H1 (cell line): Measurements from ENCODE around the gene MAP1B. TPM values are rescaled to one million over a fixed set of nuclear protein-coding genes. Genes with fewer than 3 reads are reported as not detected.

Experiments used
- CTCF ChIA-PET: fragments of 300-600 bp; sonication (Branson Sonifier 250); formaldehyde crosslinking; loops from one replicate; lab custom pipeline; 2021; ENCODE audit not compliant: partially characterized antibody; lab: Charles Lee
- POLR2A ChIA-PET: fragments of 300-600 bp; sonication (Branson Sonifier 250); formaldehyde crosslinking; loops from one replicate; lab custom pipeline; 2021; ENCODE audit warnings: inconsistent platforms; ENCODE audit not compliant: partially characterized antibody; lab: Charles Lee
- DNase-seq, 2 experiments: peaks; one replicate each; pipeline versions ENCODE4 v3.0.0 to v3.0.0-alpha.2; 2010 to 2022; ENCODE audit warnings: low spot score in 2 of 2, low read depth in 1 of 2, mixed read lengths in 1 of 2
- FAIRE-seq: peaks from 2 replicates; lab custom pipeline; 2011; peaks lifted over from hg19 to GRCh38; lab: Jason Lieb, UNC
- H2AFZ ChIP-seq: 2 replicates; pipeline ENCODE4 v1.8.1; 2012; ENCODE audit warnings: low read length, inconsistent platforms
- H2AK5ac ChIP-seq: 2 replicates; pipeline ENCODE4 v1.6.1; 2013; ENCODE audit warnings: low read depth, low read length
- H2BK120ac ChIP-seq: replicated peaks from 2 replicates; pipeline ENCODE3; 2013; ENCODE audit warnings: low read depth, low read length, inconsistent platforms
- H2BK12ac ChIP-seq: 2 replicates; pipeline ENCODE4 v1.6.1; 2013; ENCODE audit warnings: low read depth, low read length
- H2BK15ac ChIP-seq: 2 replicates; pipeline ENCODE4 v1.6.1; 2013; ENCODE audit warnings: low read length
- H2BK20ac ChIP-seq: 2 replicates; pipeline ENCODE4 v1.6.1; 2013; ENCODE audit warnings: low read length
- H2BK5ac ChIP-seq: 2 replicates; pipeline ENCODE4 v1.6.1; 2013; ENCODE audit warnings: low read depth, low read length
- H3K14ac ChIP-seq: 2 replicates; pipeline ENCODE4 v1.6.1; 2013; ENCODE audit warnings: inconsistent platforms; ENCODE audit not compliant: insufficient read length
- H3K18ac ChIP-seq: 2 replicates; pipeline ENCODE4 v1.6.1; 2013; ENCODE audit warnings: low read length; ENCODE audit errors: extremely low read depth
- H3K23ac ChIP-seq: 2 replicates; pipeline ENCODE4 v1.6.1; 2013; ENCODE audit warnings: inconsistent platforms; ENCODE audit not compliant: insufficient read length
- H3K23me2 ChIP-seq: 2 replicates; pipeline ENCODE4 v1.6.1; 2013; ENCODE audit warnings: low read depth, low read length
- H3K27ac ChIP-seq: 2 replicates; pipeline ENCODE4 v1.6.1; 2011; ENCODE audit warnings: low read depth, low read length, inconsistent platforms
- H3K27me3 ChIP-seq, 4 experiments: replicated peaks in 1 of 4; 1 replicate in 1 of 4; 2 replicates in 3 of 4; pipeline versions ENCODE4 v1.6.1 to v1.8.1; 2011 to 2013; ENCODE audit warnings: low read length in 3 of 4, mild to moderate bottlenecking in 3 of 4, inconsistent platforms in 2 of 4, mixed read lengths in 2 of 4, moderate library complexity in 1 of 4; ENCODE audit not compliant: control insufficient read depth in 3 of 4, insufficient read depth in 3 of 4; ENCODE audit errors: extremely low read depth in 1 of 4
- H3K36me3 ChIP-seq, 4 experiments: 2 replicates each; pipeline versions ENCODE4 v1.6.1 to v1.8.1; 2011 to 2013; ENCODE audit warnings: mild to moderate bottlenecking in 4 of 4, low read length in 3 of 4, moderate library complexity in 2 of 4, control low read depth in 1 of 4, inconsistent platforms in 1 of 4; ENCODE audit not compliant: insufficient read depth in 4 of 4, control insufficient read depth in 2 of 4
- H3K4ac ChIP-seq: replicated peaks from 2 replicates; pipeline ENCODE3; 2013; ENCODE audit warnings: low read length, low read depth, mixed read lengths, inconsistent platforms; ENCODE audit not compliant: insufficient read length
- H3K4me1 ChIP-seq, 4 experiments: replicated peaks in 1 of 4; 1 replicate in 1 of 4; 2 replicates in 3 of 4; pipeline versions ENCODE4 v1.6.1 to v1.8.1; 2011 to 2013; ENCODE audit warnings: low read length in 3 of 4, inconsistent platforms in 2 of 4, mixed read lengths in 1 of 4; ENCODE audit not compliant: insufficient read depth in 4 of 4, control insufficient read depth in 3 of 4
- H3K4me2 ChIP-seq, 2 experiments: 2 replicates each; pipeline versions ENCODE4 v1.6.1 to v1.8.1; 2011 to 2013; ENCODE audit warnings: low read depth in 2 of 2, low read length in 2 of 2, control low read depth in 1 of 2, inconsistent platforms in 1 of 2, mild to moderate bottlenecking in 1 of 2; ENCODE audit not compliant: insufficient read depth in 1 of 2
- H3K4me3 ChIP-seq, 4 experiments: fragments of 200-600, 300-600 bp in 1 of 4; sonication (generic), shearing (Covaris generic), sonication (Bioruptor Twin) in 1 of 4; 2 replicates each; pipeline versions ENCODE4 v1.5.1 to v1.8.1; 2011 to 2016; ENCODE audit warnings: low read length in 4 of 4, low read depth in 3 of 4, control low read depth in 2 of 4, inconsistent platforms in 2 of 4, mild to moderate bottlenecking in 2 of 4, mixed read lengths in 1 of 4, moderate library complexity in 1 of 4; ENCODE audit not compliant: insufficient read depth in 2 of 4; ENCODE audit errors: extremely low read depth in 1 of 4
- H3K56ac ChIP-seq: replicated peaks from 2 replicates; pipeline ENCODE3; 2013; ENCODE audit warnings: low read depth, mild to moderate bottlenecking, mixed read lengths, low read length, inconsistent platforms; ENCODE audit not compliant: insufficient read length
- H3K79me1 ChIP-seq: 2 replicates; pipeline ENCODE4 v1.6.1; 2013; ENCODE audit warnings: low read depth, low read length, control low read depth
- H3K79me2 ChIP-seq, 2 experiments: 2 replicates each; pipeline versions ENCODE4 v1.6.1 to v1.8.1; 2012 to 2013; ENCODE audit warnings: low read length in 2 of 2, mild to moderate bottlenecking in 2 of 2, inconsistent platforms in 1 of 2; ENCODE audit not compliant: insufficient read depth in 2 of 2, control insufficient read depth in 1 of 2
- H3K9ac ChIP-seq, 4 experiments: replicated peaks in 1 of 4; 1 replicate in 1 of 4; 2 replicates in 3 of 4; pipeline versions ENCODE4 v1.6.1 to v1.8.1; 2011 to 2013; ENCODE audit warnings: low read depth in 3 of 4, low read length in 3 of 4, control low read depth in 2 of 4, mild to moderate bottlenecking in 2 of 4, moderate library complexity in 2 of 4, inconsistent platforms in 1 of 4; ENCODE audit errors: extremely low read depth in 1 of 4
- H3K9me3 ChIP-seq, 2 experiments: 2 replicates each; pipeline versions ENCODE4 v1.6.1 to v1.8.1; 2012 to 2013; ENCODE audit warnings: mild to moderate bottlenecking in 2 of 2, moderate library complexity in 2 of 2, control low read depth in 1 of 2, inconsistent platforms in 1 of 2, low read depth in 1 of 2, low read length in 1 of 2, mixed read lengths in 1 of 2; ENCODE audit not compliant: insufficient read depth in 2 of 2
- H4K20me1 ChIP-seq, 2 experiments: replicated peaks in 1 of 2; 2 replicates each; pipeline versions ENCODE3 to v1.8.1; 2011 to 2013; ENCODE audit warnings: inconsistent platforms in 2 of 2, low read length in 2 of 2, mild to moderate bottlenecking in 1 of 2; ENCODE audit not compliant: insufficient read depth in 2 of 2, control insufficient read depth in 1 of 2
- H4K5ac ChIP-seq: 2 replicates; pipeline ENCODE4 v1.6.1; 2013; ENCODE audit warnings: low read length, low read depth, mixed read lengths, inconsistent platforms; ENCODE audit not compliant: insufficient read length
- H4K8ac ChIP-seq: 2 replicates; pipeline ENCODE4 v1.8.0; 2013; ENCODE audit warnings: mild to moderate bottlenecking, moderate library complexity, low read length, inconsistent platforms; ENCODE audit not compliant: insufficient read depth; ENCODE audit errors: extremely low read depth
- H4K91ac ChIP-seq: replicated peaks from 2 replicates; pipeline ENCODE3; 2013; ENCODE audit warnings: low read length, mixed read lengths, inconsistent platforms; ENCODE audit not compliant: insufficient read length
- CTBP2 ChIP-seq: IDR thresholded peaks from 2 replicates; pipeline ENCODE4 v1.7.0; 2011; ENCODE audit warnings: borderline replicate concordance, mild to moderate bottlenecking, moderate library complexity, mixed read lengths, low read length; ENCODE audit not compliant: insufficient read depth, insufficient read length
- RBBP5 ChIP-seq: IDR thresholded peaks from 2 replicates; pipeline ENCODE4 v1.7.1; 2012; ENCODE audit warnings: low read depth, mild to moderate bottlenecking, inconsistent platforms, low read length, moderate library complexity, borderline replicate concordance
- YY1 ChIP-seq: IDR thresholded peaks from 2 replicates; pipeline ENCODE4 v1.6.1; 2011; ENCODE audit warnings: low read depth, mild to moderate bottlenecking, low read length
- WGBS, 2 experiments: shearing (Covaris generic) in 1 of 2; methylation state at CpG; one replicate each; pipeline versions ENCODE4 v1.1.6 to v1.1.7; 2013 to 2015; ENCODE audit warnings: low lambda C conversion rate in 2 of 2, mixed read lengths in 2 of 2, inconsistent platforms in 1 of 2, low coverage in 1 of 2, missing lambda C conversion rate in 1 of 2; ENCODE audit not compliant: insufficient replicate concordance in 2 of 2, insufficient coverage in 1 of 2, insufficient read length in 1 of 2; ENCODE audit errors: extremely low coverage in 1 of 2, missing lambda C conversion rate in 1 of 2; 5-methylcytosine and 5-hydroxymethylcytosine counted together
- polyA plus RNA-seq, 7 experiments: library from polyadenylated mRNA; depleted of rRNA in 3 of 7; stranded (reverse) in 5 of 7; unstranded in 2 of 7; fragments of >200 nt in 5 of 7; fragments of 200-250 nt in 2 of 7; gene quantifications; 1 replicate in 5 of 7; 2 replicates in 1 of 7; 4 replicates in 1 of 7; pipeline versions ENCODE4 v1.2.1 to v1.2.3, GENCODE V29; 2011 to 2013; ENCODE audit warnings: missing spikeins in 2 of 7, mixed read lengths in 2 of 7
- total RNA-seq: library from RNA; stranded (reverse); fragmentation: NEBNext Ultra II Directional; extraction: Animal tissue kit (Norgen Biotek cat#: 25700); gene quantifications from 2 replicates; pipeline ENCODE4 v1.2.1, GENCODE V29; 2021

The MAP1B gene
- total and polyA plus RNA-seq, 2 of the 8 experiments (the other 6 are each of a cell fraction or from before 2014, with no cell fraction given), result 24.5 to 120 TPM

GRCh38 chr5:72209147-72210115 lies 102.2 kb downstream of the MAP1B start:
- no peak overlapping the region for H4K8ac ChIP-seq
- H3K56ac ChIP-seq, result no peak overlapping the region
- H2BK120ac ChIP-seq, result no peak overlapping the region
- TF ChIP-seq CTBP2 (no peak), YY1 (peak; percentile 68; the same call in 1 of the 2 replicates), RBBP5 (no peak)
- no peak overlapping the region for H2BK20ac ChIP-seq
- no peak overlapping the region for H3K4me3 ChIP-seq
- ChIA-PET POLR2A (interaction anchor here (1.0 to 1.7 kb wide), 3 partner anchors 13 to 99 kb away, joined by 3 to 4 read pairs (median 4); no protein-coding TSS in a partner anchor), CTCF (interaction anchor here (0.9 to 2.2 kb wide), 3 partner anchors 20 to 71 kb away, joined by 3 to 8 read pairs (median 4); no protein-coding TSS in a partner anchor)
- no peaks in the 10 kb centered on the region; the same call in 1 of the 2 replicates for H3K23me2 ChIP-seq
- no peak overlapping the region for H2BK15ac ChIP-seq
- no peak overlapping the region for H3K4ac ChIP-seq
- no peak overlapping the region for H4K91ac ChIP-seq
- H3K27me3 ChIP-seq, result peaks cover 0 to 2% (median 0%) of the 10 kb centered on the region in 4 experiments; a peak in 1 of 7 replicates
- no peak overlapping the region for H3K27ac ChIP-seq
- DNase-seq (peak in 1 of 2 experiments; percentile 7), FAIRE-seq (peak; percentile 48)
- peaks cover 0 to 3% of the 10 kb centered on the region in 2 experiments for H4K20me1 ChIP-seq
- no peak overlapping the region for H3K23ac ChIP-seq
- H3K9ac ChIP-seq, result no peak overlapping the region
- H3K79me1 ChIP-seq, result no peaks in the 10 kb centered on the region
- no peak overlapping the region for H3K14ac ChIP-seq
- H3K36me3 ChIP-seq, result peaks cover 0 to 31% (median 13%) of the 10 kb centered on the region in 4 experiments; a peak in 6 of 8 replicates
- no peaks in the 10 kb centered on the region for H3K9me3 ChIP-seq
- no peaks in the 10 kb centered on the region for H3K79me2 ChIP-seq
- no peak overlapping the region for H2BK12ac ChIP-seq
- H2AK5ac ChIP-seq, result no peak overlapping the region
- H2AFZ ChIP-seq, result no peak overlapping the region
- no peak overlapping the region for H3K18ac ChIP-seq
- WGBS, 2 experiments, result 66% methylated on average over 10 of the region's 10 CpGs; no CpG with 5 or more reads in 1 of the 2 experiments
- H2BK5ac ChIP-seq, result no peak overlapping the region
- peak overlapping the region in 1 of 2 experiments; percentile 15; a peak in 1 of 4 replicates for H3K4me2 ChIP-seq
- H3K4me1 ChIP-seq, result peaks cover 3 to 11% (median 6%) of the 10 kb centered on the region in 4 experiments; a peak in 5 of 7 replicates
- H4K5ac ChIP-seq, result no peak overlapping the region
